ENCODE measurements around the gene TOMM34. TPM values are rescaled to one million over a fixed set of nuclear protein-coding genes. Genes with fewer than 3 reads are reported as not detected.

Gene TOMM34
- total and polyA plus RNA-seq, 9 of the 15 experiments (the other 6 are each of a cell fraction or from before 2014, with no cell fraction given) = 18.1 to 69.4 (median 41.7) TPM

DNA sequence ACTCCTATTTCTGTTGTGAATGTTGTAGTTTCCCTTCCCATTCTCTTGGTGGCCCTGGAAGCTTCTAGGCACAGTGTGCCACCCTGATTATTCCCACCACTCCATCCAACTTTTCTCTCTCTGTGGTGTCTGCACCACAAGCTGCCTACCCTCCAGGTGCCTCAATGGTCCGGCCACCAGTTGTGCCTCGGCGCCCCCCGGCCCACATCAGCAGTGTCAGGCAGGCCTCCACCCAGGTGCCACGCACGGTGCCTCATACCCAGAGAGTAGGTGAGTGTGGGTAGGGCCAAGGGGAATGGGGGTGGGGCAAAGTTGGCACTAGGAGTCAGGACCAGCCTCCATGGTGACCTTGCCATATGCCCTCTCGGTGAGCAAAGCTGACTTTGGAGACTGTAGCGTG, 27.3 kb downstream of the TOMM34 start:
- H4K20me1 ChIP-seq (replicated peaks; ENCODE audit: control insufficient read depth, insufficient read depth, low read length) = no peaks in the 10 kb centered on the region; the same call in 1 of the 2 replicates
- ATAC-seq = no peak
- H3K79me2 ChIP-seq (ENCODE audit: control insufficient read depth, insufficient read depth, low read length) = no peaks in the 10 kb centered on the region
- TF ChIP-seq MTA3 (IDR thresholded peaks at IDR 0.05; ENCODE audit: borderline replicate concordance) = no peak
- 0 out of 2 replicates have a peak, but pooled peaks have one; percentile 39 for TF ChIP-seq POLR2G (IDR thresholded peaks at IDR 0.05; ENCODE audit: low read depth, low read length)
- TF ChIP-seq ZNF436 (CRISPR knock-in tag; IDR thresholded peaks at IDR 0.05) = no peak
- intact Hi-C loops (cut with micrococcal nuclease) = no loop called here
- H3K9ac ChIP-seq (ENCODE audit: insufficient read depth in 1 of 2, low read depth in 2 of 2, low read length in 2 of 2) = no peak overlapping the region
- in situ Hi-C loops (cut with MboI) = no loop called here
- 92% methylated on average over 5 of the region's 8 CpGs for WGBS (ENCODE audit: insufficient coverage, low coverage, missing lambda C conversion rate)
- H3K9me1 ChIP-seq (ENCODE audit: control insufficient read depth, insufficient read depth, low read length) = no peaks in the 10 kb centered on the region
- no peaks in the 10 kb centered on the region for H3K9me3 ChIP-seq (replicated peaks; ENCODE audit: control insufficient read depth, insufficient read depth, low read depth, low read length)
- H3K4me3 ChIP-seq = no peak overlapping the region
- H3K27ac ChIP-seq (ENCODE audit: extremely low read depth, low read depth, low read length) = no peak overlapping the region
- no peaks in the 10 kb centered on the region for H3K4me1 ChIP-seq (replicated peaks in 1 of 2; ENCODE audit: control insufficient read depth in 2 of 2, insufficient read depth in 2 of 2, low read length in 2 of 2)
- H3K4me2 ChIP-seq (ENCODE audit: insufficient read depth, low read length) = no peak overlapping the region
- H3K27me3 ChIP-seq (ENCODE audit: control insufficient read depth in 2 of 2, insufficient read depth in 2 of 2, low read length in 2 of 2) = no peaks in the 10 kb centered on the region
- POLR2A ChIA-PET = interaction anchor here (0.6 to 2.8 kb wide), 2 partner anchors 9 to 17 kb away, joined by 3 to 15 read pairs; no protein-coding TSS in a partner anchor
- peaks cover 62% of the 10 kb centered on the region; the same call in 2 of the 3 replicates for H3K36me3 ChIP-seq (ENCODE audit: control insufficient read depth, insufficient read depth, low read length)
- DNase-seq (ENCODE audit: extremely low read depth in 1 of 4, low spot score in 3 of 4) = no peak
- no peak overlapping the region for H2AFZ ChIP-seq (ENCODE audit: low read depth, low read length)
- no TSS peak for BruUV-seq (replicated peaks)
- CTCF ChIA-PET (ENCODE audit: low intra/inter-chr PET ratio) = no interaction called here
- no peak for FAIRE-seq

DNA sequence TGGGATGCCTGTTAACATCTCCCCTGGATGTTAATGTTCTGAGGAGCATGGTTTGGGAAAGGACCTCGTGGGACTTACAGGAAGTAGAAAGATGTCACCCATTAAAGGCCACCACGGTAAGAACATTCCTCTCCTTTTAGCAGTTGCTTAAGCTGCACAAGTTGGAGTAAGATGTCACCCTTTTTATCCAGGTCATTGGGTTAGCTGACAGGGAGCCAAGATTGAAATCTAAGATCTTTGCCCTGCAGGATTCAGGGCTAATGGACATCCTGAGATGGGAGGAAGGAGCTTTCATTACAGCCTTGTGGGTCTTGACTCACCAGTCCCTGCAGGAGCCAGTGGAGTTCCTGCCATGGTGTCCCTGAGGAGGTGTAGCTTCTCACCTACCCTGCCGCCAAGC, 28.3 kb downstream of the TOMM34 start:
- no peaks in the 10 kb centered on the region for H3K27me3 ChIP-seq (ENCODE audit: control insufficient read depth in 2 of 2, insufficient read depth in 2 of 2, low read length in 2 of 2)
- in situ Hi-C loops (cut with MboI) (no loop called here), intact Hi-C loops (cut with micrococcal nuclease) (no loop called here)
- H3K4me2 ChIP-seq (ENCODE audit: insufficient read depth, low read length) = no peak overlapping the region
- no peaks in the 10 kb centered on the region; the same call in 1 of the 2 replicates for H4K20me1 ChIP-seq (replicated peaks; ENCODE audit: control insufficient read depth, insufficient read depth, low read length)
- TF ChIP-seq ELF2 (CRISPR knock-in tag; IDR thresholded peaks at IDR 0.05) = no peak
- no peak for TF ChIP-seq MECOM (CRISPR knock-in tag; IDR thresholded peaks at IDR 0.05)
- TF ChIP-seq MXI1 (IDR thresholded peaks at IDR 0.05; ENCODE audit: low read depth, low read length) = no peak
- TF ChIP-seq RBM15 (IDR thresholded peaks at IDR 0.05; ENCODE audit: insufficient read depth, low read length) = no peak
- no peak for TF ChIP-seq ZNF644 (tag; IDR thresholded peaks at IDR 0.05; ENCODE audit: low read depth)
- no peak for TF ChIP-seq HDAC3 (IDR thresholded peaks at IDR 0.05; ENCODE audit: borderline replicate concordance, partially characterized antibody)
- TF ChIP-seq ZNF224 (CRISPR knock-in tag; IDR thresholded peaks at IDR 0.05) = no peak
- no peak for FAIRE-seq
- no peak for DNase-seq (ENCODE audit: extremely low read depth in 1 of 4, low spot score in 3 of 4)
- no peaks in the 10 kb centered on the region for H3K9me3 ChIP-seq (replicated peaks; ENCODE audit: control insufficient read depth, insufficient read depth, low read depth, low read length)
- POLR2A ChIA-PET = interaction anchor here (0.6 to 2.8 kb wide), 3 partner anchors 9 to 28 kb away, joined by 3 to 15 read pairs (median 5); partner anchors contain the start of gene TOMM34
- 56% methylated on average over 3 of the region's 3 CpGs for WGBS (ENCODE audit: insufficient coverage, low coverage, missing lambda C conversion rate)
- no peak for ATAC-seq
- H3K9me1 ChIP-seq (ENCODE audit: control insufficient read depth, insufficient read depth, low read length) = no peaks in the 10 kb centered on the region
- CTCF ChIA-PET (ENCODE audit: low intra/inter-chr PET ratio) = no interaction called here
- no peaks in the 10 kb centered on the region for H3K4me1 ChIP-seq (replicated peaks in 1 of 2; ENCODE audit: control insufficient read depth in 2 of 2, insufficient read depth in 2 of 2, low read length in 2 of 2)
- no peak overlapping the region for H3K9ac ChIP-seq (ENCODE audit: insufficient read depth in 1 of 2, low read depth in 2 of 2, low read length in 2 of 2)
- H3K4me3 ChIP-seq = no peak overlapping the region
- H3K36me3 ChIP-seq (ENCODE audit: control insufficient read depth, insufficient read depth, low read length) = peaks cover 56% of the 10 kb centered on the region; the same call in 2 of the 3 replicates
- BruUV-seq (replicated peaks) = TSS peak; percentile 56
- no peak overlapping the region for H3K27ac ChIP-seq (ENCODE audit: extremely low read depth, low read depth, low read length)
- no peak overlapping the region for H2AFZ ChIP-seq (ENCODE audit: low read depth, low read length)
- no peaks in the 10 kb centered on the region for H3K79me2 ChIP-seq (ENCODE audit: control insufficient read depth, insufficient read depth, low read length)
